ENCODE results near the gene MTG1.
"Not testable (repeated sequence)": the region's sequence is repeated elsewhere in the genome, so short reads cannot be mapped to it uniquely, and the experiment has no call there.

Gene MTG1

GRCh38 chr10:133379152-133379800, 14.7 kb upstream of the MTG1 start, which contains the start of gene PAOX:
TSS of gene PAOX (plus strand) at chr10:133379262. CDS start at chr10:133379317, 55 bp downstream.
- DNase-seq: peak; percentile 70

DNA sequence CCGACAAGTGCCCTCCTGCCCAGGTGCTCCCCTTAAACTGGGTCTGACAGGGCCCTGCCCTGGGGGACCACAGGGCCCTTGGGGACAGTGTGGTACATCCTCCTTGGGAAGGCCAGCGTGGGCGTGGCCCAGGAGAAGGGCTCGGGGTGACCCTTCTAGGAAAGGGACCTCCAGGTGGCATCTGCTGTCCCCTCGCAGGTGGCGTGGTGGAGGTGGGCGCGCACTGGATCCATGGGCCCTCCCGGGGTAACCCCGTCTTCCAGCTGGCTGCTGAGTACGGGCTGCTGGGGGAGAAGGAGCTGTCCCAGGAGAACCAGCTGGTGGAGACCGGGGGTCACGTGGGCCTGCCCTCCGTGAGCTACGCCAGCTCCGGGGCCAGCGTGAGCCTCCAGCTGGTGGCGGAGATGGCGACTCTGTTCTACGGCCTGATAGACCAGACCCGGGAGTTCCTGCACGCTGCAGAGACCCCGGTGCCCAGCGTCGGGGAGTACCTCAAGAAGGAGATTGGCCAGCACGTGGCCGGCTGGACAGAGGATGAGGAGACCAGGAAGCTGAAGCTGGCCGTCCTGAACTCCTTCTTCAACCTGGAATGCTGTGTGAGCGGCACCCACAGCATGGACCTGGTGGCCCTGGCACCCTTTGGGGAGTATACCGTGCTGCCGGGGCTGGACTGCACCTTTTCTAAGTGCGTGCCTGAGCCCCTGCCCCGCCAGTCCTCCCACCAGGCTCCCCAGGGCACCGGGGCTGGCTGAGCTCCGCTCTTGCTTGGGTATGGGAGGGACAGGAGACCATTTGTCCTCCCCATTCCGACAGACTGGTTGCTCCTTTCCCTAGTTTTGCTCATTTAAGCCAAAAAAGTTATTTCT, 13.9 kb upstream of the MTG1 start:
- no peak for DNase-seq

- DNase-seq: no peak
These were observed 12.9 kb upstream of the MTG1 start for GRCh38 chr10:133381036-133381435.

DNA sequence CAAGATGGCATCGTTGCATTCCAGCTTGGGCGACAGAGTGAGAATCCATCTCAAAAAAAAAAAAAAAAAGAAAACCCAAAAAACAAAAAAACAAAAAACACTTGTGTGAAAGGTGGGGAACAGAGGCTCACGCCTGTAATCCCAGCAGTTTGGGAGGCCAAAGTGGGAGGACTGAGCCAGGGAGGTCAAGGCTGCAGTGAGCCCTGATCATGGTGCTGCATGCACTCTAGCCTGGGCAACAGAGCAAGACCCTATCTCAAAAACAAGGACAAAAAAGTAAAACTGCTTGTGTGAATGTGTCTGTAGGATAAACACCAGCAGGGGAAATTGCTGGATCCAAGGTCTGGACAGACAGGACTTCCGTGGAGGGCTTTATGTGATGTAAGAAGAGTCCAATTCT, 10.4 kb upstream of the MTG1 start:
- DNase-seq: no peak

DNA sequence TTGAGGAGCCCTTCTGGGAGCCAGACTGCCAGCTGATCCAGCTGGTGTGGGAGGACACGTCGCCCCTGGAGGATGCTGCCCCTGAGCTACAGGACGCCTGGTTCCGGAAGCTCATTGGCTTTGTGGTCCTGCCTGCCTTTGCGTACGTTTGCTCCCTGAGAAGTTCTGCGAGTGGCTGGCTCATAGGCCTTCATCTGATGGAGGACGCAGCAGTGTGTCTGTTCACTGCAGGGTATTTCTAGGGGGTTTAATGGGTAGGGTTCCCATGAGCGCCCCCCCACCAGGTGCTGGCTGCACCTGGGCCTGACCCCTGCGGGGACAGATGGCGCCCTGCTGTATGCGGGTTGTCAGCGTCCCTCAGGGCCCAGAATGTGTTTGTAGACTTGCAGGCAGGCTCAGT, 9.9 kb upstream of the MTG1 start:
- no peak for DNase-seq

DNA sequence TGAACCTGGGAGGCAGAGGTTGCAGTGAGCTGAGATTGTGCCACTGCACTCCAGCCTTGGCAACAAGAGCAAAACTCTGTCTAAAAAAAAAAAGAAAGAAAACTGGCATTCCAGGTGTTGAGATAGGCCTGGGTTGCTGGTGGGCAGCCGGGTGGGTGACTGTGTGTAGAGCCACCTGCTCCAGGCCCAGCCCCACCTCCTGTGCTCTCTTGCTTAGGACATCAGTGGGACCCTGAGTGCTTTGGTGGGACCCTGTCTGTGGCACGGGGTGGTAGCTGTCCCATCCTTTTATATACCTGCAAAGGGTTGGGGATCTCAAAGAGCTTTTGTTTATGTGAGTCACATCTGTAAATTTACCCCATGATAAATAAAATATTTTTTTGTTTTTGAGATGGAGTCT, 8.7 kb upstream of the MTG1 start:
- no peak for DNase-seq

- DNase-seq: not testable (repeated sequence)
These were observed 7.0 kb upstream of the MTG1 start for GRCh38 chr10:133386951-133387350.

DNA sequence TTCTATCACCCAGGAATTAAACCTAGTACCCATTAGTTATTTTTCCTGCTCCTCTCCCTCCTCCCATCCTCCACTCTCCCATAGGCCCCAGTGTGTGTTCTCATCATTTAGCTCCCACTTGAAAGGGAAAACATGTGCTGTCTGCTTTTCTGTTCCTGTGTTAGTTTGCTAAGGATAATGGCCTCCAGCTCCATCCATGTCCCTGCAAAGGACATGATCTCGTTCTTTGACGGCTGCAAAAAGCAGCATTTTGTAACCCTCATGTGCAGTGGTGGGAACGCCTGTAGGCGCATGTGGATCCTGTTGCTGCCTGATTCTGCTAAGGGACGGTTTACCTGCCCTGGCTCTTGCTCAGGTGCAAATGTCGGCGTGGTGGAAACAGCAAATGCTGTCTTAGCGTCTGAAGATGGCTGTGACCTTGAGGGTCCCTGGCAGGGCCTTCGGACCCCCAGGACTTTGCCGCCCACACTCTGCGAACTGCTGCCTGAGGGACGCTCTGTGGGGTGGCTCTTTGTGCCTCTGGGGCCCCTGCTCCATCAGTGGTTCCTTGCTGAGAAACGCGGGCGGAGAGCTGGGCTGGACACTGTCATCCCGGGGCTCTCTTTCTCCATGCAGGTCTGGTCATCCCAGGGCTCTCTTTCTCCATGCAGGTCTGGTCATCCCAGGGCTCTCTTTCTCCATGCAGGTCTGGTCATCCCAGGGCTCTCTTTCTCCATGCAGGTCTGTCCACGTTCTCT, 5.6 kb upstream of the MTG1 start:
- no peak for DNase-seq

DNA sequence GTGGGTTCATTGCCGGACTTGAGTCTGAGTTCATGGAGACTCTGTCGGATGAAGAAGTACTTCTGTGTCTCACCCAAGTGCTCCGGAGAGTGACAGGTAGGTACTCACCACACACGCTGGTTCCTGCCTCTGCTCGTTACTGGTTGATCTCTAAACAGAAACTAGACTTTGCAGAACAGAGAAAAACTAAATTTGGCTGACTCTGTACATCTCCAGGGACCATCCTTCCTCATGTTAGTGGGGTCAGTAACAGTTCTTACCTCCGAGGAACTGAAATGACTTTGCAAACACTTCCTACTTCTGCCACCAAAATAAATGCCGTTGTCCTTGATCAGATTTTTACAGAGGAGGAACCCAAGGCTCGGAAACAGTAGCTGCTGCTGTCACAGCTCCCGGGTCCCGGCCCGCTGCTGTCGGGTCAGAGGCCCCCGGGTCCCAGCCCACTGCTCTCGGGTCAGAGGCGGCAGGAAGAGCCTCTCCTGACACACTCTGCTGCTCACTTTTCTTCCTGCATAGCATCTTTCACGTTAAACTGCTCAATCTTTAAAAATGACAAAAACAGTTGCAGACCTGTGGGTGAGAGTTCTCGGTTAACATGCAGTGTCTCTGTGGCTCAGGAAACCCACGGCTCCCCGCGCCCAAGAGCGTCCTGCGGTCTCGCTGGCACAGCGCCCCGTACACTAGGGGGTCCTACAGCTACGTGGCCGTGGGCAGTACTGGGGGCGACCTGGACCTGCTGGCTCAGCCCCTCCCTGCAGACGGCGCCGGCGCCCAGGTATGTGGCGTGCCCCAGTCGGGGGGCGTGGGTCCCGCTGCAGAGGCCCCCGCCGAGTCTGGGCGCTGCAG, 4.8 kb upstream of the MTG1 start:
- no peak for DNase-seq

GRCh38 chr10:133390597-133391248, 3.2 kb upstream of the MTG1 start:
- DNase-seq: no peak

DNA sequence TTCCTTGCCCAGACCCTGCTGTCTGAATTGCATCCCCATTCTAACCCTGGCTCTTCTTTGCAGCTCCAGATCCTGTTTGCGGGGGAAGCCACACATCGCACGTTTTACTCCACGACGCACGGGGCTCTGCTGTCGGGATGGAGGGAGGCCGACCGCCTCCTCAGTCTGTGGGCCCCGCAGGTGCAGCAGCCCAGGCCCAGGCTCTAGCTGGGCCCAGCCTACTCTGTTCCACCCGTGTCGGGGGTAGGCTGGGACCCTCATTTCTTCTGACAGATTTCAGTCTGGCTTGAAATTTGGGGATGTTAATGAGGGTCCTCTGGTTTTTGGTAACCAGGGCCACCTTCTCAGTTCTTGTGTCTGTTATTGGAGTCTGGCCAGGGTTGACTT, 2.7 kb upstream of the MTG1 start:
- DNase-seq: no peak

GRCh38 chr10:133391761-133392518, 2.0 kb upstream of the MTG1 start:
- no peak for DNase-seq

GRCh38 chr10:133393401-133394063, 425 bp upstream of the MTG1 start:
- no peak for DNase-seq

- DNase-seq: no peak
These were observed 854 bp downstream of the MTG1 start for GRCh38 chr10:133394801-133395221.

DNA sequence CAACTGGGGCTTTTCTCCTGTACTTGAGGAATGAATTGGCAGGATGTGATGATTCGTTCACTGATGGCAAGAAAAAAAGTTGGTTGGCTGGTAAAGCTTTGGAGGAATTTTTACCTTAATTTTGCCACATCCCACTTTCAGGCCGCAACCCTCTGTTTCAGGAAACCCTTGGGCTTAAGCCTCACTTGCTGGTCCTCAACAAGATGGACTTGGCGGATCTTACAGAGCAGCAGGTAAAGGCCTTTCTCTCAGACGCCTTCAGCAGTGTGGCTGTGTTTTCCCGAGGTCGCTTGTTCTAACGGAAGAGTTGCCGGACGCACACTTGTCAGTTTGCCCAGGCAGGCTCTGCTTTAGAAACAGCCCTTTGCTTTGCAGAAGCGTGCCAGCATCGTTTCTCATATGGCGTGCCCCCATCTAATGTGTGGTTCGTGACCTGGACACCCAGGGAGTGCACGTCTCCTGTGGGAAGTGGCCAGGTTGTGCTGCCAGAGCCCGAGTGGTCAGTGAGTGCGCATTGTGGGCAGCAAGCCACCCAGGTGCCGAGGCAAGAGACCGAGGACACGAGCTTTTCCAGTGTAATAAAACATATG, 2.2 kb downstream of the MTG1 start:
- DNase-seq: no peak

- DNase-seq: no peak
These were observed 4.0 kb downstream of the MTG1 start for GRCh38 chr10:133397938-133398337.

GRCh38 chr10:133399123-133399601, 5.2 kb downstream of the MTG1 start:
- DNase-seq: no peak

GRCh38 chr10:133400624-133401424, 6.9 kb downstream of the MTG1 start:
- no peak for DNase-seq

- DNase-seq: no peak
These were observed 7.5 kb downstream of the MTG1 start for GRCh38 chr10:133401500-133401899.

Data from left hindlimb (tissue), 1 donor.